Measurements from ENCODE around the gene CEMIP.

DNA sequence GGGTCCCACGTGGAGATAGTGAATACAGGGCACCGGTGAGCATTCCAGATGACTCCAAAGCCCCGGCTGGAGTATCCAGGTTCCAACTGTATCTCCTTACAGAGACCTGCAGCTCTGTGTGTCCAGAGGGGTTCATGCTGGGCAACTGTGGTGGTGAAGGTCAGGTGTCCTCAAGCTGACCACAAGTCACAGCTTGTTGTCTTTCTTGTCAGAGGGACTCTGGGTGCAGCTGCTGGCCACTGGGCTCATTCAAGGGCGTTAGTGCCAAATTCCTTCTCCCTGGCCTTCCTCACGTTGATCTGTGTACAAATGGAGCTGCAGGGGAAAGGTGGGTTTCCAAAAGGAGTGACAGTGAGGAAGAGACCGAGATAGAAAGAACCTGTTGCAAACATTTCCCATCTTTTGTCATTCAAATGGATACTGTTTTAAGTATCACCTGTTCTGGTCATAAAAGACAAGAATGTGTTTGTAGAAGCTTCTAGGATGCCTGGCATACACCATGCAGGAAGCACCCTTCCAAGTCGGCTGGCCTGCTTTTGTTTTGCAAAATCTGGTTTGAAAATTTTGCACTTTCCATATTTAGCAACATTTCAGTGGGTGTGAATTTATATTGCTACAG lies 52.5 kb downstream of the CEMIP start:
- TF ChIP-seq EZH2phosphoT487 (IDR thresholded peaks at IDR 0.05; ENCODE audit: borderline replicate concordance) = no peak
- TF ChIP-seq, protein P1, sequence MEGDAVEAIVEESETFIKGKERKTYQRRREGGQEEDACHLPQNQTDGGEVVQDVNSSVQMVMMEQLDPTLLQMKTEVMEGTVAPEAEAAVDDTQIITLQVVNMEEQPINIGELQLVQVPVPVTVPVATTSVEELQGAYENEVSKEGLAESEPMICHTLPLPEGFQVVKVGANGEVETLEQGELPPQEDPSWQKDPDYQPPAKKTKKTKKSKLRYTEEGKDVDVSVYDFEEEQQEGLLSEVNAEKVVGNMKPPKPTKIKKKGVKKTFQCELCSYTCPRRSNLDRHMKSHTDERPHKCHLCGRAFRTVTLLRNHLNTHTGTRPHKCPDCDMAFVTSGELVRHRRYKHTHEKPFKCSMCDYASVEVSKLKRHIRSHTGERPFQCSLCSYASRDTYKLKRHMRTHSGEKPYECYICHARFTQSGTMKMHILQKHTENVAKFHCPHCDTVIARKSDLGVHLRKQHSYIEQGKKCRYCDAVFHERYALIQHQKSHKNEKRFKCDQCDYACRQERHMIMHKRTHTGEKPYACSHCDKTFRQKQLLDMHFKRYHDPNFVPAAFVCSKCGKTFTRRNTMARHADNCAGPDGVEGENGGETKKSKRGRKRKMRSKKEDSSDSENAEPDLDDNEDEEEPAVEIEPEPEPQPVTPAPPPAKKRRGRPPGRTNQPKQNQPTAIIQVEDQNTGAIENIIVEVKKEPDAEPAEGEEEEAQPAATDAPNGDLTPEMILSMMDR (conservative IDR thresholded peaks at IDR 0.05; ENCODE audit: low read length) = no peak

All from Loucy (cell line).